B cell (primary cell): ENCODE data around the gene CNPY3. TPM values are rescaled to one million over a fixed set of nuclear protein-coding genes. Genes with fewer than 3 reads are reported as not detected.
"Not testable (repeated sequence)": the region's sequence is repeated elsewhere in the genome, so short reads cannot be mapped to it uniquely, and the experiment has no call there.

Experiments used
- ATAC-seq: fragments of 200-7000 bp; cut with Tn5 transposase; one replicate; pipeline ENCODE4 v1.10.0; 2021; ENCODE audit warnings: low read depth, mild to moderate bottlenecking, moderate number of reproducible peaks, moderate library complexity
- CTCF ChIA-PET: fragments of 350-600 bp; sonication (Branson Sonifier 250); formaldehyde crosslinking; loops from one replicate; lab custom pipeline; 2021; ENCODE audit warnings: antibody characterized with exemption, inconsistent platforms; lab: Charles Lee
- POLR2A ChIA-PET: fragments of 350-600 bp; sonication (Branson Sonifier 250); formaldehyde crosslinking; loops from one replicate; lab custom pipeline; 2021; ENCODE audit warnings: antibody characterized with exemption; lab: Charles Lee
- DNase-seq: peaks from one replicate; pipeline ENCODE4 v3.0.0; 2013
- H2AFZ ChIP-seq: 2 replicates; pipeline ENCODE4 v1.6.1; 2012; ENCODE audit warnings: mild to moderate bottlenecking, low read depth, low read length; ENCODE audit not compliant: insufficient read depth, poor library complexity, severe bottlenecking
- H3K27ac ChIP-seq, 2 donors: 1 replicate in 1 of 2; 2 replicates in 1 of 2; pipeline ENCODE4 v1.5.1; 2012 to 2013; ENCODE audit warnings: low read length in 2 of 2, mild to moderate bottlenecking in 2 of 2, moderate library complexity in 1 of 2
- H3K27me3 ChIP-seq, 4 experiments: fragments of 200-600 bp in 1 of 4; sonication (generic) in 1 of 4; replicated peaks in 1 of 4; 1 replicate in 2 of 4; 2 replicates in 2 of 4; pipeline versions ENCODE4 v1.6.1 to v1.7.0; 2013 to 2016; ENCODE audit warnings: low read length in 3 of 4, mild to moderate bottlenecking in 2 of 4, mixed read lengths in 1 of 4, moderate library complexity in 1 of 4; ENCODE audit not compliant: insufficient read depth in 4 of 4, control insufficient read depth in 3 of 4; ENCODE audit errors: control extremely low read depth in 1 of 4
- H3K36me3 ChIP-seq, 2 experiments: replicated peaks in 1 of 2; 1 replicate in 1 of 2; 2 replicates in 1 of 2; pipeline versions ENCODE4 v1.6.1 to v1.7.1; 2013; ENCODE audit warnings: low read length in 1 of 2; ENCODE audit not compliant: insufficient read depth in 2 of 2, control insufficient read depth in 1 of 2; ENCODE audit errors: control extremely low read depth in 1 of 2, extremely low read depth in 1 of 2
- H3K4me1 ChIP-seq, 2 donors: fragments of 200-600 bp in 1 of 2; sonication (generic) in 1 of 2; 1 replicate in 1 of 2; 2 replicates in 1 of 2; pipeline versions ENCODE4 v1.5.1 to v1.6.1; 2013 to 2017; ENCODE audit warnings: low read length in 2 of 2; ENCODE audit not compliant: control insufficient read depth in 2 of 2, insufficient read depth in 2 of 2
- H3K4me2 ChIP-seq: replicated peaks from 2 replicates; pipeline ENCODE3; 2012; ENCODE audit warnings: mild to moderate bottlenecking, low read depth, low read length; ENCODE audit not compliant: poor library complexity, severe bottlenecking
- H3K4me3 ChIP-seq, 5 experiments: fragments of 200-600 bp in 1 of 5; sonication (generic) in 1 of 5; 1 replicate in 3 of 5; 2 replicates in 2 of 5; pipeline versions ENCODE4 v1.5.1 to v1.7.0; 2011 to 2016; ENCODE audit warnings: low read length in 4 of 5, mild to moderate bottlenecking in 4 of 5, low read depth in 2 of 5, control low read depth in 1 of 5, moderate library complexity in 1 of 5; ENCODE audit not compliant: insufficient read depth in 1 of 5; ENCODE audit errors: control extremely low read depth in 1 of 5, extremely low read depth in 1 of 5
- H3K79me2 ChIP-seq: fragments of 200-600 bp; sonication (generic); one replicate; pipeline ENCODE4 v1.6.0; 2016; ENCODE audit warnings: low read length; ENCODE audit not compliant: control insufficient read depth, insufficient read depth
- H3K9ac ChIP-seq: fragments of 200-600 bp; sonication (generic); 2 replicates; pipeline ENCODE4 v1.6.1; 2017; ENCODE audit warnings: mild to moderate bottlenecking, low read length, moderate library complexity
- H3K9me3 ChIP-seq, 3 donors: one replicate each; pipeline versions ENCODE4 v1.6.1 to v1.7.1; 2013; ENCODE audit warnings: low read length in 2 of 3; ENCODE audit not compliant: control insufficient read depth in 2 of 3, insufficient read depth in 1 of 3; ENCODE audit errors: control extremely low read depth in 1 of 3
- H4K20me1 ChIP-seq: 2 replicates; pipeline ENCODE4 v1.6.0; 2012; ENCODE audit warnings: mild to moderate bottlenecking, low read length; ENCODE audit not compliant: insufficient read depth, control insufficient read depth, poor library complexity, severe bottlenecking
- H3K27ac Mint-ChIP-seq: one replicate; pipeline ENCODE4 v1.8.0; 2021; ENCODE audit warnings: mixed read lengths
- H3K27me3 Mint-ChIP-seq: one replicate; pipeline ENCODE4 v1.8.0; 2021; ENCODE audit warnings: mixed read lengths
- H3K4me1 Mint-ChIP-seq: one replicate; pipeline ENCODE4 v1.8.0; 2021; ENCODE audit warnings: mixed read lengths
- H3K4me3 Mint-ChIP-seq: one replicate; pipeline ENCODE4 v1.8.0; 2021; ENCODE audit warnings: mixed read lengths
- H3K9me3 Mint-ChIP-seq: one replicate; pipeline ENCODE4 v1.8.0; 2022; ENCODE audit warnings: mixed read lengths; ENCODE audit not compliant: insufficient read depth
- EZH2 ChIP-seq: IDR thresholded peaks from 2 replicates; pipeline ENCODE4 v1.6.1; 2012; ENCODE audit warnings: borderline replicate concordance, low read depth, mild to moderate bottlenecking, moderate library complexity, low read length; ENCODE audit not compliant: insufficient read depth, poor library complexity, severe bottlenecking
- WGBS: methylation state at CpG from one replicate; pipeline ENCODE4 v1.1.5; 2013; ENCODE audit warnings: missing lambda C conversion rate; ENCODE audit not compliant: insufficient coverage; 5-methylcytosine and 5-hydroxymethylcytosine counted together
- intact Hi-C: fragments of 100-400 bp; cut with micrococcal nuclease; formaldehyde crosslinking; loops from one replicate; pipeline ENCODE4 v1.10.0; 2022
- polyA plus RNA-seq: library from polyadenylated mRNA; depleted of rRNA; stranded (reverse); fragments of >200 nt; gene quantifications from 2 replicates; pipeline ENCODE4 v1.2.3, GENCODE V29; 2012
- total RNA-seq, 2 donors: library from RNA; stranded (reverse); fragments of 120-200 nt in 1 of 2; gene quantifications; 1 replicate in 1 of 2; 2 replicates in 1 of 2; pipeline versions ENCODE4 v1.2.3 to v1.2.4, GENCODE V29; 2013 to 2022
- TF ChIP-seq, protein P1 (sequence below): fragments of 200-600 bp; IDR thresholded peaks from one replicate; pipeline ENCODE4 v1.8.0; 2022; ENCODE audit warnings: antibody characterized with exemption, mild to moderate bottlenecking

Gene CNPY3
- total and polyA plus RNA-seq, 2 donors (not counting 1 experiment from before 2014, with no cell fraction given), result 123 to 163 TPM

GRCh38 chr6:42940493-42941045 is 11.3 kb downstream of the CNPY3 start:
- Mint-ChIP-seq H3K4me1 (peaks cover 16% of the 10 kb centered on the region), H3K9me3 (no peaks in the 10 kb centered on the region), H3K27ac (no peak overlapping the region), H3K27me3 (no peaks in the 10 kb centered on the region), H3K4me3 (no peak overlapping the region)
- DNase-seq (no peak), ATAC-seq (no peak)
- Histone ChIP-seq H3K79me2 (peaks cover 38% of the 10 kb centered on the region), H3K4me2 (no peak overlapping the region), H2AFZ (no peak overlapping the region), H4K20me1 (peaks cover 50% of the 10 kb centered on the region), H3K27me3 (no peaks in the 10 kb centered on the region), H3K36me3 (peaks cover 4 to 73% of the 10 kb centered on the region in 2 experiments), H3K27ac (peak overlapping the region in 1 of 2 donors; percentile 39), H3K4me1 (peaks cover under 1 to 5% of the 10 kb centered on the region in 2 donors), H3K9ac (no peak overlapping the region), H3K9me3 (no peaks in the 10 kb centered on the region), H3K4me3 (no peak overlapping the region)
- 100% methylated on average over 1 of the region's 6 CpGs for WGBS
- CTCF ChIA-PET, result interaction anchor here (0.6 to 1.1 kb wide), 2 partner anchors 68 to 565 kb away, joined by 3 read pairs; no protein-coding TSS in a partner anchor
- POLR2A ChIA-PET, result interaction anchor here (0.6 kb wide), 1 partner anchor 74 kb away, joined by 4 read pairs; no protein-coding TSS in a partner anchor
- intact Hi-C loops, result no loop called here
- TF ChIP-seq, protein P1, sequence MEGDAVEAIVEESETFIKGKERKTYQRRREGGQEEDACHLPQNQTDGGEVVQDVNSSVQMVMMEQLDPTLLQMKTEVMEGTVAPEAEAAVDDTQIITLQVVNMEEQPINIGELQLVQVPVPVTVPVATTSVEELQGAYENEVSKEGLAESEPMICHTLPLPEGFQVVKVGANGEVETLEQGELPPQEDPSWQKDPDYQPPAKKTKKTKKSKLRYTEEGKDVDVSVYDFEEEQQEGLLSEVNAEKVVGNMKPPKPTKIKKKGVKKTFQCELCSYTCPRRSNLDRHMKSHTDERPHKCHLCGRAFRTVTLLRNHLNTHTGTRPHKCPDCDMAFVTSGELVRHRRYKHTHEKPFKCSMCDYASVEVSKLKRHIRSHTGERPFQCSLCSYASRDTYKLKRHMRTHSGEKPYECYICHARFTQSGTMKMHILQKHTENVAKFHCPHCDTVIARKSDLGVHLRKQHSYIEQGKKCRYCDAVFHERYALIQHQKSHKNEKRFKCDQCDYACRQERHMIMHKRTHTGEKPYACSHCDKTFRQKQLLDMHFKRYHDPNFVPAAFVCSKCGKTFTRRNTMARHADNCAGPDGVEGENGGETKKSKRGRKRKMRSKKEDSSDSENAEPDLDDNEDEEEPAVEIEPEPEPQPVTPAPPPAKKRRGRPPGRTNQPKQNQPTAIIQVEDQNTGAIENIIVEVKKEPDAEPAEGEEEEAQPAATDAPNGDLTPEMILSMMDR, result no peak
- TF ChIP-seq EZH2, result no peak

DNA sequence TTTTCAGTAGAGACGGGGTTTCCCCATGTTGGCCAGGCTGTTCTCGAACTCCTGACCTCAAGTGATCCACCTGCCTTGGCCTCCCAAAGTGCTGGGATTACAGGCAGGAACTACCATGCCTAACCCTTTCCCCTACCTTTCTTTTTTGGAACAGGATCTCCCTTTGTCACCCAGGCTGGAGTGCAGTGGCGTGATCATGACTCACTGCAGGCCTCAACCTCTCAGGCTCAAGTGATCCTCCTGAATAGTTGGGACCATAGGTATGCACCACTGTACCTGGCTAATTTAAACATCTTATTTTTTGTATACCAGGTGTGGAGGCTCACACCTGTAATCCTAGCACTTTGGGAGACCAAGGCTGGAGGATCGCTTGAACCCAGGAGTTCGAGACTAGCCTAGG is 12.1 kb downstream of the CNPY3 start:
- H3K9ac ChIP-seq, H3K9me3 Mint-ChIP-seq, ATAC-seq, H3K4me2 ChIP-seq, H3K27ac ChIP-seq, H3K4me3 Mint-ChIP-seq, H3K27ac Mint-ChIP-seq, H3K27me3 ChIP-seq, POLR2A ChIA-PET, CTCF ChIA-PET, H3K4me3 ChIP-seq, DNase-seq, H3K27me3 Mint-ChIP-seq, H2AFZ ChIP-seq, H3K9me3 ChIP-seq, H3K4me1 Mint-ChIP-seq, H3K4me1 ChIP-seq, intact Hi-C loops: not testable (repeated sequence)
- 83% methylated on average over 2 of the region's 5 CpGs for WGBS
- peaks cover 4 to 72% of the 10 kb centered on the region in 2 experiments for H3K36me3 ChIP-seq
- H4K20me1 ChIP-seq, result peaks cover 42% of the 10 kb centered on the region
- peaks cover 30% of the 10 kb centered on the region for H3K79me2 ChIP-seq
